Measurements from ENCODE around the gene CYB561A3.
A peak's percentile ranks its signal among the peaks of the same experiment; 100 is the strongest.

The CYB561A3 gene

GRCh38 chr11:61343792-61344745 lies 17.6 kb downstream of the CYB561A3 start:
- DNase-seq, result no peak

- no peak for DNase-seq
These were observed 19.4 kb downstream of the CYB561A3 start for GRCh38 chr11:61342207-61342803.

GRCh38 chr11:61341706-61342105 lies 20.0 kb downstream of the CYB561A3 start:
- DNase-seq, result no peak

- DNase-seq, result no peak
These were observed 20.7 kb downstream of the CYB561A3 start for GRCh38 chr11:61340979-61341378.

- no peak for DNase-seq
These were observed 22.2 kb downstream of the CYB561A3 start for GRCh38 chr11:61339490-61339878.

- DNase-seq, result no peak
These were observed 22.7 kb downstream of the CYB561A3 start for GRCh38 chr11:61338783-61339489.

- DNase-seq, result no peak
These were observed 23.8 kb downstream of the CYB561A3 start for GRCh38 chr11:61337706-61338470.

- peak; percentile 79 for DNase-seq
These were observed 25.3 kb downstream of the CYB561A3 start for GRCh38 chr11:61336171-61336935.

GRCh38 chr11:61335355-61335710 lies 26.3 kb downstream of the CYB561A3 start:
- no peak for DNase-seq

GRCh38 chr11:61334434-61335354 lies 27.0 kb downstream of the CYB561A3 start:
- DNase-seq, result no peak

GRCh38 chr11:61333550-61334433 lies 27.9 kb downstream of the CYB561A3 start:
- DNase-seq, result no peak

- DNase-seq, result peak; percentile 96
These were observed 28.7 kb downstream of the CYB561A3 start, which contains the start of the genes DDB1 and TKFC for GRCh38 chr11:61332797-61333549. DDB1 (minus strand) TSS chr11:61333105; CDS start chr11:61332968, 137 bp downstream. TKFC (plus strand) TSS chr11:61333228; CDS start chr11:61334729, 1,501 bp downstream.

GRCh38 chr11:61332281-61332796 lies 29.3 kb downstream of the CYB561A3 start:
- no peak for DNase-seq

- no peak for DNase-seq
These were observed 30.0 kb downstream of the CYB561A3 start for GRCh38 chr11:61331651-61332050.

GRCh38 chr11:61329871-61330270 lies 31.8 kb downstream of the CYB561A3 start:
- DNase-seq, result no peak

GRCh38 chr11:61328351-61328750 lies 33.3 kb downstream of the CYB561A3 start:
- DNase-seq, result no peak

GRCh38 chr11:61327669-61328071 lies 34.0 kb downstream of the CYB561A3 start:
- DNase-seq, result no peak

GRCh38 chr11:61325649-61326414 lies 35.9 kb downstream of the CYB561A3 start:
- no peak for DNase-seq
